PC-3 (cell line): ENCODE data around the gene MROH2A. TPM values are rescaled to one million over a fixed set of nuclear protein-coding genes. Genes with fewer than 3 reads are reported as not detected.
"Not testable (repeated sequence)": the region's sequence is repeated elsewhere in the genome, so short reads cannot be mapped to it uniquely, and the experiment has no call there.

ENCODE experiments used
- ATAC-seq: fragments of 200-7000 bp; cut with Tn5 transposase; 2 replicates; pipeline ENCODE4 v1.9.1; 2020; ENCODE audit warnings: mild to moderate bottlenecking, moderate library complexity
- BruUV-seq: library from RNA; stranded (reverse); fragments of 400-500 nt; replicated peaks from 2 replicates; lab custom pipeline; 2021; lab: Mats Ljungman, UMichigan
- CTCF ChIA-PET: fragments of 300-600 bp; sonication (Branson Sonifier 250); formaldehyde crosslinking; loops from one replicate; lab custom pipeline; 2022; ENCODE audit warnings: antibody characterized with exemption; lab: Charles Lee
- POLR2A ChIA-PET: fragments of 300-600 bp; sonication (Branson Sonifier 250); formaldehyde crosslinking; loops from one replicate; lab custom pipeline; 2022; ENCODE audit warnings: antibody characterized with exemption; ENCODE audit not compliant: unreplicated experiment; lab: Charles Lee
- DNase-seq: peaks from one replicate; pipeline ENCODE4 v3.0.0-alpha.2; 2015
- H2AFZ ChIP-seq: fragments of 300-600 bp; sonication (generic); 2 replicates; pipeline ENCODE4 v1.6.0; 2016; ENCODE audit warnings: antibody characterized with exemption, low read length
- H3F3A ChIP-seq: fragments of 300-600 bp; sonication (generic); one replicate; pipeline ENCODE4 v1.6.0; 2017; ENCODE audit warnings: antibody characterized with exemption, low read length, control low read depth, mild to moderate bottlenecking; ENCODE audit not compliant: unreplicated experiment
- H3K27ac ChIP-seq: fragments of 300-600 bp; sonication (generic); 2 replicates; pipeline ENCODE4 v1.5.1; 2016; ENCODE audit warnings: mild to moderate bottlenecking, low read length
- H3K27me3 ChIP-seq: fragments of 300-600 bp; sonication (generic); 2 replicates; pipeline ENCODE4 v1.6.1; 2016; ENCODE audit warnings: low read length, mixed read lengths
- H3K36me3 ChIP-seq: fragments of 300-600 bp; sonication (generic); 2 replicates; pipeline ENCODE4 v1.6.1; 2016; ENCODE audit warnings: low read depth, mixed run types, low read length, mixed read lengths
- H3K4me1 ChIP-seq: fragments of 300-600 bp; sonication (generic); 2 replicates; pipeline ENCODE4 v1.5.1; 2016; ENCODE audit warnings: low read length; ENCODE audit not compliant: insufficient read depth
- H3K4me2 ChIP-seq: fragments of 300-600 bp; sonication (generic); 2 replicates; pipeline ENCODE4 v1.6.0; 2016; ENCODE audit warnings: low read length
- H3K4me3 ChIP-seq: fragments of 300-600 bp; sonication (generic); 2 replicates; pipeline ENCODE4 v1.5.1; 2016; ENCODE audit warnings: mild to moderate bottlenecking, low read length, mixed read lengths
- H3K79me2 ChIP-seq: fragments of 300-600 bp; sonication (generic); 2 replicates; pipeline ENCODE4 v1.6.1; 2017; ENCODE audit warnings: low read length, mixed read lengths
- H3K9ac ChIP-seq: fragments of 300-600 bp; sonication (generic); 2 replicates; pipeline ENCODE4 v1.6.0; 2016; ENCODE audit warnings: mild to moderate bottlenecking, low read length
- H3K9me2 ChIP-seq: fragments of 300-600 bp; sonication (generic); replicated peaks from 2 replicates; pipeline ENCODE4 v1.6.1; 2016; ENCODE audit warnings: mixed run types, low read length, mixed read lengths
- H3K9me3 ChIP-seq: fragments of 300-600 bp; sonication (generic); 2 replicates; pipeline ENCODE4 v1.6.1; 2016; ENCODE audit warnings: low read length, mixed read lengths
- H4K20me1 ChIP-seq: fragments of 300-600 bp; sonication (generic); 2 replicates; pipeline ENCODE4 v1.6.1; 2016; ENCODE audit warnings: low read length, mixed read lengths
- CTCF ChIP-seq: fragments of 300-600 bp; sonication (generic); conservative IDR thresholded peaks from 2 replicates; pipeline ENCODE4 v1.5.1; 2017; ENCODE audit warnings: antibody characterized with exemption, low read depth, mild to moderate bottlenecking, low read length
- EZH2 ChIP-seq: fragments of 300-600 bp; sonication (generic); IDR thresholded peaks from one replicate; pipeline ENCODE4 v1.6.1; 2017; ENCODE audit warnings: antibody characterized with exemption, mild to moderate bottlenecking, low read length; ENCODE audit not compliant: unreplicated experiment
- EZH2phosphoT487 ChIP-seq: fragments of 300-600 bp; sonication (generic); IDR thresholded peaks from 2 replicates; pipeline ENCODE4 v1.6.1; 2018; ENCODE audit warnings: mild to moderate bottlenecking, antibody characterized with exemption, low read length, borderline replicate concordance
- intact Hi-C: fragments of 100-400 bp; cut with micrococcal nuclease; formaldehyde crosslinking; loops from 2 replicates; pipeline ENCODE4 v1.9.0; 2023
- total RNA-seq: library from RNA; depleted of rRNA; stranded (reverse); fragments of >200 nt; gene quantifications from 2 replicates; pipeline ENCODE4 v1.2.3, GENCODE V29; 2014

MROH2A gene
- total RNA-seq, 1 experiment from 2014 or later: not detected

GRCh38 chr2:233867993-233868532, 89.9 kb downstream of the MROH2A start, which contains the start of gene MSL3B:
Gene MSL3B, minus strand, starts transcription at chr2:233868386.
- POLR2A ChIA-PET: no interaction called here
- no peaks in the 10 kb centered on the region for H3K27me3 ChIP-seq
- H4K20me1 ChIP-seq: no peaks in the 10 kb centered on the region
- no TSS peak for BruUV-seq
- no peaks in the 10 kb centered on the region for H3K9me3 ChIP-seq
- H3K4me1 ChIP-seq: 0 out of 2 replicates have a peak, but pooled peaks cover 9% of the 10 kb centered on the region
- peak within 1 kb of the TSS; percentile 4; the same call in 1 of the 2 replicates for H3K27ac ChIP-seq
- H2AFZ ChIP-seq: peak within 1 kb of the TSS; percentile 99
- H3K36me3 ChIP-seq: 0 out of 2 replicates have a peak, but pooled peaks cover 12% of the 10 kb centered on the region
- CTCF ChIA-PET: no interaction called here
- intact Hi-C loops: no loop called here
- peak within 1 kb of the TSS; percentile 82 for H3K4me2 ChIP-seq
- DNase-seq: peak; percentile 76
- peaks cover 34% of the 10 kb centered on the region for H3K79me2 ChIP-seq
- peak within 1 kb of the TSS; percentile 78 for H3K9ac ChIP-seq
- no peak for TF ChIP-seq EZH2
- TF ChIP-seq CTCF: no peak
- no peak for TF ChIP-seq EZH2phosphoT487
- peak; percentile 72 for ATAC-seq
- no peaks in the 10 kb centered on the region for H3F3A ChIP-seq
- no peaks in the 10 kb centered on the region for H3K9me2 ChIP-seq
- H3K4me3 ChIP-seq: peak within 1 kb of the TSS; percentile 72

DNA sequence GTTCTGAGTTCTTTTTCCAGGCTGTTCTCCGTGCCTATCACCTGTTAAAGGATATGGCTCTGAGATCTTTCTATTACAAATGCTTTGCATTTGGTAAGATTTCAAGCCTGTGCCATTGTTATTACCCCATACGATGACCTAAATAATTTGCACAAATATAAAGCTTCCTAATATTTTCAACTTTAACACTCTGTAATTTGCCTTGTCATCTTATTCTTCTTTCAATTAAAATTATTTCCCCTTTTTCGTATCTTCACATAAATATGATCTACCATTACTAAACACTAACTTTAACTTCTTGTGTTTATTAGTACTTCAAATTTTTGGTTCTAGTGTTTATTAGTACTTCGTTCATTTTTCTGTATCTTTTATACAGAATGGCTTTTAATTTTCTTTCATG, 93.3 kb downstream of the MROH2A start:
- H4K20me1 ChIP-seq: no peaks in the 10 kb centered on the region
- H3K79me2 ChIP-seq: peaks cover 15% of the 10 kb centered on the region
- intact Hi-C loops: no loop called here
- H3K9ac ChIP-seq: no peak overlapping the region
- ATAC-seq (no peak), DNase-seq (no peak)
- no peak overlapping the region for H3K4me3 ChIP-seq
- H3K4me1 ChIP-seq: no peaks in the 10 kb centered on the region
- ChIA-PET CTCF (no interaction called here), POLR2A (no interaction called here)
- no TSS peak for BruUV-seq
- H3K27me3 ChIP-seq: no peaks in the 10 kb centered on the region
- no peak overlapping the region for H2AFZ ChIP-seq
- TF ChIP-seq CTCF: no peak
- TF ChIP-seq EZH2phosphoT487: no peak
- no peak for TF ChIP-seq EZH2
- H3K9me3 ChIP-seq: no peaks in the 10 kb centered on the region
- no peak overlapping the region for H3K4me2 ChIP-seq
- no peak overlapping the region for H3K27ac ChIP-seq
- H3K9me2 ChIP-seq: no peaks in the 10 kb centered on the region
- 0 out of 2 replicates have a peak, but pooled peaks cover 5% of the 10 kb centered on the region for H3K36me3 ChIP-seq
- H3F3A ChIP-seq: no peaks in the 10 kb centered on the region

- POLR2A ChIA-PET, H3K27me3 ChIP-seq, H3K4me3 ChIP-seq, H3F3A ChIP-seq, H4K20me1 ChIP-seq, H3K9me2 ChIP-seq, H3K4me1 ChIP-seq, CTCF ChIA-PET, ATAC-seq, H3K4me2 ChIP-seq, intact Hi-C loops, H3K36me3 ChIP-seq, H3K9ac ChIP-seq, H3K9me3 ChIP-seq, BruUV-seq, H3K79me2 ChIP-seq, H3K27ac ChIP-seq: not testable (repeated sequence)
- DNase-seq: peak; percentile 7
- peak overlapping the region; percentile 45; the same call in 1 of the 2 replicates for H2AFZ ChIP-seq
These were observed 94.0 kb downstream of the MROH2A start for GRCh38 chr2:233872125-233872524.
